ENCODE results near the gene SLFN11.
"Not testable (repeated sequence)": the region's sequence is repeated elsewhere in the genome, so short reads cannot be mapped to it uniquely, and the experiment has no call there.

The SLFN11 gene, protein sequence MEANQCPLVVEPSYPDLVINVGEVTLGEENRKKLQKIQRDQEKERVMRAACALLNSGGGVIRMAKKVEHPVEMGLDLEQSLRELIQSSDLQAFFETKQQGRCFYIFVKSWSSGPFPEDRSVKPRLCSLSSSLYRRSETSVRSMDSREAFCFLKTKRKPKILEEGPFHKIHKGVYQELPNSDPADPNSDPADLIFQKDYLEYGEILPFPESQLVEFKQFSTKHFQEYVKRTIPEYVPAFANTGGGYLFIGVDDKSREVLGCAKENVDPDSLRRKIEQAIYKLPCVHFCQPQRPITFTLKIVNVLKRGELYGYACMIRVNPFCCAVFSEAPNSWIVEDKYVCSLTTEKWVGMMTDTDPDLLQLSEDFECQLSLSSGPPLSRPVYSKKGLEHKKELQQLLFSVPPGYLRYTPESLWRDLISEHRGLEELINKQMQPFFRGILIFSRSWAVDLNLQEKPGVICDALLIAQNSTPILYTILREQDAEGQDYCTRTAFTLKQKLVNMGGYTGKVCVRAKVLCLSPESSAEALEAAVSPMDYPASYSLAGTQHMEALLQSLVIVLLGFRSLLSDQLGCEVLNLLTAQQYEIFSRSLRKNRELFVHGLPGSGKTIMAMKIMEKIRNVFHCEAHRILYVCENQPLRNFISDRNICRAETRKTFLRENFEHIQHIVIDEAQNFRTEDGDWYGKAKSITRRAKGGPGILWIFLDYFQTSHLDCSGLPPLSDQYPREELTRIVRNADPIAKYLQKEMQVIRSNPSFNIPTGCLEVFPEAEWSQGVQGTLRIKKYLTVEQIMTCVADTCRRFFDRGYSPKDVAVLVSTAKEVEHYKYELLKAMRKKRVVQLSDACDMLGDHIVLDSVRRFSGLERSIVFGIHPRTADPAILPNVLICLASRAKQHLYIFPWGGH

GRCh38 chr17:35373534-35373983, at the start of gene SLFN11:
Gene SLFN11 (minus strand): TSS chr17:35373621. CDS start chr17:35363807, 9,814 bp downstream.
- DNase-seq = peak; percentile 77

GRCh38 chr17:35421069-35421468, 47.6 kb upstream of the SLFN11 start:
- DNase-seq = not testable (repeated sequence)

GRCh38 chr17:35416659-35417058, 43.2 kb upstream of the SLFN11 start:
- no peak for DNase-seq

GRCh38 chr17:35414707-35415106, 41.3 kb upstream of the SLFN11 start:
- not testable (repeated sequence) for DNase-seq

DNA sequence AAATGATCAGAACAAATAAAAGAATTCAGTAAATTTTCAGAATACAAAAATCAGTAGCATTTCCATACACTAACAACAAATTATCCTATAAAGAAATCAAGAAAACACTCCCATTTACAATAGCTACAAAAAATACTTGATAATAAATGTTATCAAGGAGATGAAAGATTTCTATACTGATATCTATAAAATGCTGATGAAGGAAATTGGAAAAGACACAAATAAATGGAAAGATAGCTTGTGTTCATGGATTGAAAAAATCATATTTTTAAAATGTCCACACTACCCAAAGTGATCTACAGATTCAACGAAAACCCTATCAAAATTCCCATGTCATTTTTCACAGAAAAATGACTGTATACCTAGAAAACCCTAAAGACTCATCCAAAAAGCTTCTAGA, 40.8 kb upstream of the SLFN11 start:
- DNase-seq = no peak

DNA sequence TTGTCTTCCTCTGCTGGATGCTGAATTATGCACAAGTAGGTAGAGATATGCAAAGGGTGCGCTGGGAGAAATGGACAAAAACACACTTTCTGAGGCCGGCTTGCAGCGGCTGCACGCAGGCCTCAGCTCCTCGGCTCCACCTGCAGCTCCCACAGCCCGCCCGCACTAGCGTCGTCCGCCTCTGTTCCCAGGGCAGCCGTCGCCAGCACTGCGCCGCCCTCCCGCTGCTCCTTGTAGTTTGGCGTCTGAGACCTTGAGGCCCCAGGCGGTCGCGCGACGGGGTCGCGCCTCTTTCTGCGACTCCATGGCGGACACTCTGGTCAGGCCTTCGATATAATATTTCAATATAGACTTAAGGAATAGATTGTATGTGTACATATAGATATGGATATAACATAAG, 34.1 kb upstream of the SLFN11 start:
- DNase-seq = no peak

DNA sequence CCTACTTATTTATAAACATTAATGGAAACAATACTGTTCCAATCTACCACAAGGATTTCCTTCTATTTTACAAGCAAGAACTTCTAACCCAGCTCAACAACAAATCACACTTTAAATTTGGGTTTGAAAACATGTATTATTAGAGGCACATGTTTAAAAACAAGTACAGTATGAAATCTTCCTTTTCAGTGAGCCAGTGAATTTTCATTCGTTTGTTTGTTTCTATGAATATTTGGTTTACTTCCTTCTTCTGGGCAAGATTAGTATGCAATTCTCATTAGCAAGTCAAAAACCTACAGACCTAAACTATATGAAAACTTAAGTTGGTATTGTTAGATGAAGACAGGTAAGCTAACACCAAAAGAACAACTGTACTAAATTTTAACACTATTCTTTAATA, 33.1 kb upstream of the SLFN11 start:
- no peak for DNase-seq

- no peak for DNase-seq
Observed at GRCh38 chr17:35404360-35404759, 30.9 kb upstream of the SLFN11 start.

GRCh38 chr17:35393783-35394182, 20.4 kb upstream of the SLFN11 start:
- DNase-seq = not testable (repeated sequence)

GRCh38 chr17:35390663-35391062, 17.2 kb upstream of the SLFN11 start:
- no peak for DNase-seq

GRCh38 chr17:35390156-35390555, 16.7 kb upstream of the SLFN11 start:
- DNase-seq = no peak

GRCh38 chr17:35387496-35387895, 14.1 kb upstream of the SLFN11 start:
- DNase-seq = no peak

DNA sequence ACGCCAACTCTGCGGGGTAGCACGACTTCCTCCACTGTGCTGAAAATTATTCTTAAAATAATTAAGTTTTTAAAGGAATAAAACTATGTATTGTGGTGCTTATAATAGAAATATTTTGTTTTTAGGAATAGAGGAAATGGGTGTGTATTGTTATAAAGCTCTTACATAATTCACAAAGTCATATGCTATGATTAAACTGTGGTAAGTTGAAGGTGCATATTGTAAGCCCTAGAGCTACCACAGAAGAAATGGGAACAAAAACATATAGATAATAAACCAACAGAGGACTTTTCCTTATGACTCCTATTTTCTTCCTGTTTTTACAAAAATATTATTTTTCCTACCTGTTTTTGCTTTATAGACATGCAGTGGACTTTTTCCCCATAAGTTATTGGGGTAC, 4.3 kb upstream of the SLFN11 start:
- DNase-seq = no peak

GRCh38 chr17:35377068-35377467, 3.6 kb upstream of the SLFN11 start:
- no peak for DNase-seq

DNA sequence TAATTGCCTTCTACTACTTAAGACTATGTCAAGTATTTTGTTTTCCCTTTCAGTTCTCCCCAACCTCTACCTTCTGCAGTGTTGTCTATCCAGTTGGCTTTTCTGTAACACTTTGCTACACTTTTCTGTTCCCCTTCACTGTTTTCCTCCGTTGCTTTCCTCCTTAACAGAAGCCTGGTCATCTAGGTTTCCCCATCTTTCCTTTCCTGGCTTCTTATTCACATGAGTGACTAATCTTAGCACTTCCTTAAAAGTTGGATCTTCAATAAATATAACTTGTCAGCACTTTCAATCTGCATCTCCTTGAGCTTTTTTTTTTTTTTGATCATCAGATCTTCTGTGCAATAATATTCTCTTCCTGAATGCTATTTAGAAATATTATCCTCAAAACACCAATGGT, 2.8 kb upstream of the SLFN11 start:
- no peak for DNase-seq

GRCh38 chr17:35374766-35375344, 1.4 kb upstream of the SLFN11 start:
- DNase-seq = no peak

DNA sequence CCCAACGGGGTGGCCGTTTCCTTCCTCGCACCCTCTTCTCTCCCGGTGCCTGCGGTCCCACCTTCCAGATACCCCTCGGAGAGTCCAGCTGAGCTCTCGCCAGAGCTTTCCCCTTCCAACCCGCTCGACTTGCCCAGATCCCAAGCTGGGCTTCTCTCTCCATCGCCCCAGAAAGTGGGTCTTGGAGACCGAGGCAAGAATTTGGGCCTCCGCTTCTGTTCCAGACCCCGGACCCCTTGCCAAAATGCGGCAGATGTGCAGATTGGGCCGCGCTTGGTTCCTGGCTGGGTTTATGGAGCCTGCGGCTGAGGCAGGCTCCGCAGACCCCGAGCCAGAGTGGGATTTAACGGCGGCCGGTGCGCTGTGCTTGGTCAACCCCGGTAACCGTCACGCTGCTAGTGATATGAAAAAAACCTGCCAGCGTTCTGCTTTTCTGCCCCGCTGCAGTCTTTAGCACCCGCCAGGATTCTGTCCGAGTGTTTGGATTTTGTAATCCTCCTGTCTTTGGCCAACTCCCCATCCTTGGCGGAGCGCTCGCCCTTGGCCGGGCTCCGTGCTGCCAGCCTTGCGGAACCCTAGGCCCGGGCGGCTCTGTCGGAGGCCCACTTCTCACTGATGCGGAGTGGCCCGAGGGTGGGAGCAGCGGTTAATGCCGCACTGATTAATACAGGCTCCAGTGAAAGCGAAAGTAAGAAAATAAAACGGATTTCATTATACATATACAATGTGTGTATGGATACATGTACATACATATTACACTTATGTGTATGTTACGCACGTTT, 754 bp upstream of the SLFN11 start:
- DNase-seq = peak; percentile 53

- DNase-seq = peak; percentile 33
Observed at GRCh38 chr17:35372846-35373533, 431 bp downstream of the SLFN11 start.

- no peak for DNase-seq
Observed at GRCh38 chr17:35371934-35372333, 1.5 kb downstream of the SLFN11 start.

- DNase-seq = peak; percentile 21
Observed at GRCh38 chr17:35368081-35368830, 5.2 kb downstream of the SLFN11 start.

DNA sequence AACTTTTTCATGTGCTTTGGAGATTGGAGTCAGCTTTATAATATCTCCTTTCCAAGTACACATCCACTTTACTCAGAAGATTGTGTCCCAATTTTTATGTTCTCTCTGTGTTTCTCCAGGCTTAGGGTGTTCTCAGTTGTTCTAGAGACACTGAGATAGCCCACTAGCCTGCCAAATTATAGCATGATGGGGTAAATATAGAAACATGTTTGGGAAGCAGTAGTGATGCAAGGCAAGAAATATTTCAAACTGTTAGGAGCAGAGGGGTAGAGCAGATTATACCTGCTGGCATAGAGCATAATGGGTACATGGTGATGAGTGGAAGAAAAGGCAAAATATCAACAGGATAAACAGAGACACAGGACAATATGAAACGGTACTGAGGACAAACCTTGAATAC, 12.4 kb downstream of the SLFN11 start:
- DNase-seq = no peak
